Endothelial cell (in vitro differentiated cells): Measurements from ENCODE around the gene NUP160. TPM values are rescaled to one million over a fixed set of nuclear protein-coding genes. Genes with fewer than 3 reads are reported as not detected.

Experiments
- DNase-seq: peaks from one replicate; pipeline ENCODE4 v3.0.0; 2021; ENCODE audit warnings: low spot score
- H3K27ac Mint-ChIP-seq: one replicate; pipeline ENCODE4 v1.8.0; 2021; ENCODE audit warnings: mixed read lengths, inconsistent platforms; ENCODE audit not compliant: unreplicated experiment
- H3K27me3 Mint-ChIP-seq: one replicate; pipeline ENCODE4 v1.8.0; 2021; ENCODE audit warnings: mild to moderate bottlenecking, moderate library complexity, mixed read lengths, inconsistent platforms; ENCODE audit not compliant: unreplicated experiment
- H3K36me3 Mint-ChIP-seq: one replicate; pipeline ENCODE4 v1.8.0; 2021; ENCODE audit warnings: mild to moderate bottlenecking, low read depth, mixed read lengths, inconsistent platforms; ENCODE audit not compliant: unreplicated experiment
- H3K4me1 Mint-ChIP-seq: one replicate; pipeline ENCODE4 v1.8.0; 2021; ENCODE audit warnings: mild to moderate bottlenecking, mixed read lengths, inconsistent platforms; ENCODE audit not compliant: unreplicated experiment
- H3K4me3 Mint-ChIP-seq: one replicate; pipeline ENCODE4 v1.8.0; 2021; ENCODE audit warnings: mild to moderate bottlenecking, mixed read lengths, inconsistent platforms; ENCODE audit not compliant: unreplicated experiment
- H3K9me3 Mint-ChIP-seq: one replicate; pipeline ENCODE4 v1.8.0; 2021; ENCODE audit warnings: mixed read lengths, inconsistent platforms; ENCODE audit not compliant: unreplicated experiment
- CTCF ChIP-seq: fragments of 200-600 bp; sonication (generic); IDR thresholded peaks from one replicate; pipeline ENCODE4 v1.5.0; 2021; ENCODE audit warnings: antibody characterized with exemption; ENCODE audit not compliant: unreplicated experiment
- total RNA-seq: library from RNA; stranded (reverse); fragmentation: NEBNext Ultra II Directional; extraction: Animal tissue kit (Norgen Biotek cat#: 25700); gene quantifications from one replicate; pipeline ENCODE4 v1.2.1, GENCODE V29; 2021; ENCODE audit not compliant: unreplicated experiment

NUP160 gene
- total RNA-seq, 1 donor from 2014 or later = 30.2 TPM

DNA sequence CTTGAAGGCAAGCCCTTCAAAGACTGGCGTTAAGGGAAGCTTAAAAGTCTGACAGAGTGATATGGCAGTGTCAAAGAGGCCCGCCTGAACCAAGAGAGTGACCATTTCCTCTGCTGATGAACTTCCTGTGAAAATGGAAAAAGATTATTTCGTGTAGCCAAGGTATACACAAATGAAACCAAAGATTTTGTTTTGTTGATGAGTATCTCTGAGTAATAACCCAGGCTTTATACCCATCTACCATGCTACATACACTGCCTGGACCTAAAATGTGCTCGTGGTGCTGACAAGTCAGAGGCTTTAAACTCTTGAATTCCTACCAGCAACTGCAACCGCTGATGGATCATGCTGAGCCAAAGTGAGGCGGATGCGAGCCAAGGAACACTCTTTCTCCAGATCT lies 60.0 kb downstream of the NUP160 start:
- Mint-ChIP-seq H3K36me3 (peaks cover 28% of the 10 kb centered on the region), H3K4me1 (no peaks in the 10 kb centered on the region), H3K4me3 (no peak overlapping the region), H3K27me3 (peaks cover 1% of the 10 kb centered on the region), H3K9me3 (no peaks in the 10 kb centered on the region), H3K27ac (no peak overlapping the region)
- no peak for TF ChIP-seq CTCF
- no peak for DNase-seq

GRCh38 chr11:47786373-47786772 lies 61.8 kb downstream of the NUP160 start:
- Mint-ChIP-seq H3K27me3 (no peaks in the 10 kb centered on the region), H3K9me3 (no peaks in the 10 kb centered on the region), H3K4me1 (no peaks in the 10 kb centered on the region), H3K36me3 (peaks cover 21% of the 10 kb centered on the region), H3K4me3 (no peak overlapping the region), H3K27ac (no peak overlapping the region)
- TF ChIP-seq CTCF = no peak
- DNase-seq = no peak

- DNase-seq = no peak
- Mint-ChIP-seq H3K4me3 (no peak overlapping the region), H3K9me3 (no peaks in the 10 kb centered on the region), H3K36me3 (peaks cover 19% of the 10 kb centered on the region), H3K27ac (no peak overlapping the region), H3K4me1 (no peaks in the 10 kb centered on the region), H3K27me3 (no peaks in the 10 kb centered on the region)
- no peak for TF ChIP-seq CTCF
These were observed 63.3 kb downstream of the NUP160 start for GRCh38 chr11:47784785-47785381.

GRCh38 chr11:47783087-47783610 lies 65.0 kb downstream of the NUP160 start:
- no peak for DNase-seq
- Mint-ChIP-seq H3K9me3 (no peaks in the 10 kb centered on the region), H3K4me3 (no peak overlapping the region), H3K27me3 (no peaks in the 10 kb centered on the region), H3K27ac (no peak overlapping the region), H3K4me1 (no peaks in the 10 kb centered on the region), H3K36me3 (peaks cover 20% of the 10 kb centered on the region)
- TF ChIP-seq CTCF = no peak

GRCh38 chr11:47778878-47779483 lies 69.2 kb downstream of the NUP160 start:
- Mint-ChIP-seq H3K4me3 (no peak overlapping the region), H3K36me3 (peaks cover 20% of the 10 kb centered on the region), H3K9me3 (no peaks in the 10 kb centered on the region), H3K27ac (no peak overlapping the region), H3K4me1 (no peaks in the 10 kb centered on the region), H3K27me3 (no peaks in the 10 kb centered on the region)
- DNase-seq = no peak
- no peak for TF ChIP-seq CTCF
